ENCODE data around the gene HK3. TPM values are rescaled to one million over a fixed set of nuclear protein-coding genes. Genes with fewer than 3 reads are reported as not detected.

Gene HK3
- polyA plus RNA-seq, 1 donor from 2014 or later = 7.8 TPM

GRCh38 chr5:176848651-176849050 is 50.5 kb downstream of the HK3 start:
- no peaks in the 10 kb centered on the region for H3K27me3 ChIP-seq (ENCODE audit: insufficient read depth, low read depth, low read length)

DNA sequence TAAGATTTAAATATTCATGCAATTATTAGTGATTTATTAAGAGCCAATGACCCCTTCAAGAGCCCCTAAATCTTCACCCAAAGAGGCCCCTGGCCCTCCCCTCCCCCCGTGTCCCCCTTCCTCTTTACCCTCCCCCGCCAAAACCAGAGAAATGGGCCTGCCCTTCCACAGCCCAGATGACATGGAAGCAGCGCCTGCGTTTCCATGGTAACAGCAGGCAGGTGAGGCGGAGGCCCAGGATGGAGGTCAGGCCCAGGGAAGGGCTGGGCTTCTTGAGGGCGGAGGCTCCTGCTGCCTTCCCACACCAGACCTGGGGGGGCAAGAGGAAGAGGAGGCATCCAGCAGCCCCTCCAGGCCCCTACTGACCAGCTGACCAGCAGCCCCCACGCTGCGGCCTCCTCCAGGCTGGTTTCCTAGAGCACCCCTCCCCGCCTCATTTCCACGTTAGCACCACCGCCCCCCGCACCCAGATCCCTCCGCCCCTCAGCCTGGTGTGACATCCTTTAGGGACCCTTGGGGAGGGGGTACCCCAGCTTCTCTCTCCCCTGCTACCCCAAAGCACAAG is 51.3 kb downstream of the HK3 start:
- H3K27me3 ChIP-seq (ENCODE audit: insufficient read depth, low read depth, low read length) = no peaks in the 10 kb centered on the region
- no peaks in the 10 kb centered on the region for H3K79me2 ChIP-seq (replicated peaks; ENCODE audit: insufficient read depth, low read length)
- TF ChIP-seq, protein P1, sequence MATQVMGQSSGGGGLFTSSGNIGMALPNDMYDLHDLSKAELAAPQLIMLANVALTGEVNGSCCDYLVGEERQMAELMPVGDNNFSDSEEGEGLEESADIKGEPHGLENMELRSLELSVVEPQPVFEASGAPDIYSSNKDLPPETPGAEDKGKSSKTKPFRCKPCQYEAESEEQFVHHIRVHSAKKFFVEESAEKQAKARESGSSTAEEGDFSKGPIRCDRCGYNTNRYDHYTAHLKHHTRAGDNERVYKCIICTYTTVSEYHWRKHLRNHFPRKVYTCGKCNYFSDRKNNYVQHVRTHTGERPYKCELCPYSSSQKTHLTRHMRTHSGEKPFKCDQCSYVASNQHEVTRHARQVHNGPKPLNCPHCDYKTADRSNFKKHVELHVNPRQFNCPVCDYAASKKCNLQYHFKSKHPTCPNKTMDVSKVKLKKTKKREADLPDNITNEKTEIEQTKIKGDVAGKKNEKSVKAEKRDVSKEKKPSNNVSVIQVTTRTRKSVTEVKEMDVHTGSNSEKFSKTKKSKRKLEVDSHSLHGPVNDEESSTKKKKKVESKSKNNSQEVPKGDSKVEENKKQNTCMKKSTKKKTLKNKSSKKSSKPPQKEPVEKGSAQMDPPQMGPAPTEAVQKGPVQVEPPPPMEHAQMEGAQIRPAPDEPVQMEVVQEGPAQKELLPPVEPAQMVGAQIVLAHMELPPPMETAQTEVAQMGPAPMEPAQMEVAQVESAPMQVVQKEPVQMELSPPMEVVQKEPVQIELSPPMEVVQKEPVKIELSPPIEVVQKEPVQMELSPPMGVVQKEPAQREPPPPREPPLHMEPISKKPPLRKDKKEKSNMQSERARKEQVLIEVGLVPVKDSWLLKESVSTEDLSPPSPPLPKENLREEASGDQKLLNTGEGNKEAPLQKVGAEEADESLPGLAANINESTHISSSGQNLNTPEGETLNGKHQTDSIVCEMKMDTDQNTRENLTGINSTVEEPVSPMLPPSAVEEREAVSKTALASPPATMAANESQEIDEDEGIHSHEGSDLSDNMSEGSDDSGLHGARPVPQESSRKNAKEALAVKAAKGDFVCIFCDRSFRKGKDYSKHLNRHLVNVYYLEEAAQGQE (IDR thresholded peaks at IDR 0.05; ENCODE audit: borderline replicate concordance) = no peak
- TF ChIP-seq CTCF (IDR thresholded peaks at IDR 0.05; ENCODE audit: poor library complexity, severe bottlenecking) (no peak), RAD21 (conservative IDR thresholded peaks at IDR 0.05) (no peak), POLR2AphosphoS5 (IDR thresholded peaks at IDR 0.05) (no peak), MXI1 (conservative IDR thresholded peaks at IDR 0.05; ENCODE audit: poor library complexity, severe bottlenecking) (no peak), TAF1 (IDR thresholded peaks at IDR 0.05; ENCODE audit: low read depth) (no peak), EZH2 (IDR thresholded peaks at IDR 0.05; ENCODE audit: borderline replicate concordance, insufficient read depth, low read length, poor library complexity, severe bottlenecking) (no peak), SMC3 (conservative IDR thresholded peaks at IDR 0.05; ENCODE audit: poor library complexity) (no peak), EP300 (conservative IDR thresholded peaks at IDR 0.05; ENCODE audit: poor library complexity, severe bottlenecking) (no peak)
- H3K4me2 ChIP-seq (ENCODE audit: low read length) = no peak overlapping the region
- no peak overlapping the region for H3K9ac ChIP-seq (ENCODE audit: low read length)
- no peak overlapping the region for H3K27ac ChIP-seq (ENCODE audit: low read length)
- H3K4me3 ChIP-seq (ENCODE audit: low read length) = no peak overlapping the region
- H3K9me2 ChIP-seq (ENCODE audit: insufficient read depth, low read length) = no peaks in the 10 kb centered on the region
- no peak overlapping the region for H2AFZ ChIP-seq (ENCODE audit: low read depth, low read length)
- H4K20me1 ChIP-seq (ENCODE audit: insufficient read depth) = no peaks in the 10 kb centered on the region
- no peaks in the 10 kb centered on the region for H3K36me3 ChIP-seq (ENCODE audit: insufficient read depth, low read length)
- no peaks in the 10 kb centered on the region for H3F3A ChIP-seq (ENCODE audit: insufficient read depth, low read length, poor library complexity, severe bottlenecking)
- no peaks in the 10 kb centered on the region for H3K9me3 ChIP-seq (ENCODE audit: low read length)

More at GRCh38 chr5:176848651-176849050, 50.5 kb downstream of the HK3 start:
- Histone ChIP-seq H3K9me2 (ENCODE audit: insufficient read depth, low read length) (no peaks in the 10 kb centered on the region), H3K9me3 (ENCODE audit: low read length) (no peaks in the 10 kb centered on the region), H3K9ac (ENCODE audit: low read length) (no peak overlapping the region), H3K4me3 (ENCODE audit: low read length) (no peak overlapping the region), H3F3A (ENCODE audit: insufficient read depth, low read length, poor library complexity, severe bottlenecking) (no peaks in the 10 kb centered on the region), H3K4me2 (ENCODE audit: low read length) (no peak overlapping the region), H2AFZ (ENCODE audit: low read depth, low read length) (no peak overlapping the region), H3K27ac (ENCODE audit: low read length) (no peak overlapping the region), H4K20me1 (ENCODE audit: insufficient read depth) (no peaks in the 10 kb centered on the region), H3K36me3 (ENCODE audit: insufficient read depth, low read length) (no peaks in the 10 kb centered on the region), H3K79me2 (replicated peaks; ENCODE audit: insufficient read depth, low read length) (no peaks in the 10 kb centered on the region)
- TF ChIP-seq, protein P1 (IDR thresholded peaks at IDR 0.05; ENCODE audit: borderline replicate concordance) = no peak
- TF ChIP-seq MXI1 (conservative IDR thresholded peaks at IDR 0.05; ENCODE audit: poor library complexity, severe bottlenecking) (no peak), CTCF (IDR thresholded peaks at IDR 0.05; ENCODE audit: poor library complexity, severe bottlenecking) (no peak), RAD21 (conservative IDR thresholded peaks at IDR 0.05) (no peak), EP300 (conservative IDR thresholded peaks at IDR 0.05; ENCODE audit: poor library complexity, severe bottlenecking) (no peak), SMC3 (conservative IDR thresholded peaks at IDR 0.05; ENCODE audit: poor library complexity) (no peak), POLR2AphosphoS5 (IDR thresholded peaks at IDR 0.05) (no peak), EZH2 (IDR thresholded peaks at IDR 0.05; ENCODE audit: borderline replicate concordance, insufficient read depth, low read length, poor library complexity, severe bottlenecking) (no peak), TAF1 (IDR thresholded peaks at IDR 0.05; ENCODE audit: low read depth) (no peak)

Measured in neural cell (in vitro differentiated cells).